Right lung (tissue), 5 donors: Measurements from ENCODE around the gene FNDC8. TPM values are rescaled to one million over a fixed set of nuclear protein-coding genes. Genes with fewer than 3 reads are reported as not detected.
"Not testable (repeated sequence)": the region's sequence is repeated elsewhere in the genome, so short reads cannot be mapped to it uniquely, and the experiment has no call there.

Experiments used
- DNase-seq, 2 donors: peaks; one replicate each; pipeline ENCODE4 v3.0.0-alpha.2; 2013
- polyA plus RNA-seq, 5 donors: library from polyadenylated mRNA; unstranded; fragments of 120-200 nt; gene quantifications; one replicate each; pipeline versions ENCODE4 v1.2.1 to v1.2.3, GENCODE V29; 2013; ENCODE audit warnings: inconsistent platforms in 1 of 5, low replicate concordance in 1 of 5; ENCODE audit not compliant: insufficient read length in 5 of 5, insufficient read depth in 1 of 5

Gene FNDC8
- polyA plus RNA-seq, 5 donors: 0.14 to 0.41 (median 0.22) TPM; not detected in 2

DNA sequence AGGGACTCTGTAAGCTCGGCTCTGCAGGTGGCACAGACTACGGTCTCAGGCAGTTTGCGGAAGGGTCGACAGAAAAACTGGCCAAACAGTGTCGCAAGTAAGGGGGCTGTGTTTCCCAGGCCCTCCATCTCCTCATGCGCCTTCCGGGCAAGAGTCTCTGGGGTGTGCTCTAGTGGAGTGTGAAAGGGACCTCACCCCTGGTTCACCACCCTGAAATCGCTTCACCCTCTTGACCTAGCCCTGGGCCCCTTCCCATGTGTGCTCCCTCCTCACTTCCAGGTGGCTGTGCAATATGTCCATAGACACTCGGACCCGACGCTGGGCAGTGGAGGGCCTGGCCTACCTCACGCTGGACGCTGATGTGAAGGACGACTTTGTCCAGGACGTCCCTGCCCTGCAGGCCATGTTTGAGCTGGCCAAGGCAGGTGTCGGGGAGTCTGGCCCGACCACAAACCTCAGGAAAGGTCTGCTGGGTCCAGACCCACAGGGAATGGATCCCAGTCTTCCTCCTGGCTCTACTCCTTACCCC, 48.5 kb downstream of the FNDC8 start:
- no peak for DNase-seq

DNA sequence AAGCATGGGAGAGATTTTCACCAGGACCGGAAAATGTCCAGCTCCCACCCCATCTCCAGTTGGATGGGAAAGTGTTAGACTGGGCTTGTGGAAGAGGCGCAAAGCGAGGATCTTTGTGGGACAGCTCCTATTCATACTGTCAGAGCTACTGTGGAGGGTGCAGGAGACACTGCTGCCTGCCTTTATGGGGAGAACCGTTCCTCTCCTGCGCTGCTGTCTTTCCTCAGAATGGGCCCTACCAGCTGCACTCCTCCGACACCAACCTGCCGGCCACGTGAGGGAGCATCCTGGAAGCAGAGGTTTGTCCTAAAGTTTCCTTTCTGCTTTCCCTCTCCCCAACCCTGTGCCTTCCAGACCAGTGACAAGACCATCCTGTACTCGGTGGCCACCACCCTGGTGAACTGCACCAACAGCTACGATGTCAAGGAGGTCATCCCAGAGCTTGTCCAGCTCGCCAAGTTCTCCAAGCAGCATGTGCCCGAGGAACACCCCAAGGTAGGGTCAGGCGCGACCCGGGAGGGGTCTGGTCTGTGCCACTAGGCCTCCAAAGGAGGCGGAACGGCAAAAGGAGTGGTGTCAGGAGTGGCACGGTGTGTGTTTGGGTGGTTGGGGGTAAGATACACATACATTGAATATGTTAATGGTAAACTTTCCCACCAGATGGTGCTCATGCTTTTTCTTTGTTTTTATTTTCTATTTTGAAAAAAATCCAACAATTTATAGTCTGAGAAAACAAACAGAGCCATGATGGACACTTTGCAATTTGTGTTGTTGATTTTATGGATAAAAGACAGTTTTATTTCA, 49.8 kb downstream of the FNDC8 start:
- peak in 1 of 2 donors; percentile 29 for DNase-seq

DNA sequence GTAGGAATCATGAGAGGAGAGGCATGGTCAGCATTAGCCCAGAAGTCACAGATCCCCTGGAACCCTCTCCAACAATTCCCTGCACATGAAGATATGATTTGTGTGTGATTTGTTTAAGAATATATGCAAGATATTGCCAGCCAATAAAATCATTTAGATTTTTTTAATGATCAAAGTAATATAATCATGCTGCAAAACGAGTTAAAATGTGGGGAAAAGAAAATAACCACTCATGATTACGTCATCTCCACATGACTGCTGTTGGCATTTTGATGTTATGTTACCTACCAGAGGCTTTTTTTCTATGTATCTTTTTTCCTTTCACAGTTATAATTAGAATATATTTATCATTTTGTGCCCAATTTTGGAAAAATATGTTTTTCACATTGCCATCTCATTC, 50.4 kb downstream of the FNDC8 start:
- DNase-seq: no peak

DNA sequence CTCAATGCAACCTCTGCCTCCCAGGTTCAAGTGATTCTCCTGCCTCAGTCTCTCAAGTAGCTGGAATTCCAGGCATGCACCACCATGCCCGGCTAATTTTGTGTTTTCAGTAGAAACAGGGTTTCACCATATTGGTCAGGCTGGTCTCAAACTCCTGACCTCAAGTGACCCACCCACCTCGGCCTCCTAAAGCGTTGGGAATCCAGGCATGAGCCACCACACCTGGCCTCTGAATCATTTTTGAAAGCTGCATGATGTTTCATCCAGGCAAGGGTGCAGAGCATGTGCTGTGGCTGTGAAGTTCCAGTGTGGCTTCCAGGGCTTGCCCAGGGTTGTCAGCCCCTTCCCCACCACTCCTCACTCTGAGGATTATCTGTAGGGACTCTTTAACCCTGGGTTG, 50.9 kb downstream of the FNDC8 start:
- DNase-seq: not testable (repeated sequence)

DNA sequence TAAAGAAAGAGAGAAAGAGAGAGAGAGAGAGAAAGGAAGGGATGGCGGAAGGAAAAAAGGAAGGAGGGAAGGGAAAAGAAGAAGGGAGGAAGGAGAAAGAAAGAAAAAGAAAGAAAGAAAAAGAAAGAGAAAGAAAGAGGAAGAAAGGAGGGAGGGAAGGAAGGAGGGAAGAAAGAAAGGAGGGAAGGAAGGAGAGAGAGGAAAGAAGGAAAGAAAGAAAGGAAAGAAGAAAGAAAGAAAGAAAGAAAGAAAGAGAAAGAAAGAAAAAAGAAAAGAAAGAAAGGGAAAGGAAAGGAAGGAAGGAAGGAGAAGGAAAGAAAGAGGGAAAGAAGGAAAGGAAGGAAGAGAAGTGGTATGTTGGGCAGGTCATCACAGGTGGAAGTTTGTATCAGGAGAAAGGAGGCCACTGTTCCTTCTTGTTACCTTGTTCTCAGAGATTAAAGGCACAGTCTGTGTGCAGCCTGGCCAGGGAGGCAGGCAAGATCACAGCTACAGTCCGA, 53.5 kb downstream of the FNDC8 start:
- DNase-seq: no peak

DNA sequence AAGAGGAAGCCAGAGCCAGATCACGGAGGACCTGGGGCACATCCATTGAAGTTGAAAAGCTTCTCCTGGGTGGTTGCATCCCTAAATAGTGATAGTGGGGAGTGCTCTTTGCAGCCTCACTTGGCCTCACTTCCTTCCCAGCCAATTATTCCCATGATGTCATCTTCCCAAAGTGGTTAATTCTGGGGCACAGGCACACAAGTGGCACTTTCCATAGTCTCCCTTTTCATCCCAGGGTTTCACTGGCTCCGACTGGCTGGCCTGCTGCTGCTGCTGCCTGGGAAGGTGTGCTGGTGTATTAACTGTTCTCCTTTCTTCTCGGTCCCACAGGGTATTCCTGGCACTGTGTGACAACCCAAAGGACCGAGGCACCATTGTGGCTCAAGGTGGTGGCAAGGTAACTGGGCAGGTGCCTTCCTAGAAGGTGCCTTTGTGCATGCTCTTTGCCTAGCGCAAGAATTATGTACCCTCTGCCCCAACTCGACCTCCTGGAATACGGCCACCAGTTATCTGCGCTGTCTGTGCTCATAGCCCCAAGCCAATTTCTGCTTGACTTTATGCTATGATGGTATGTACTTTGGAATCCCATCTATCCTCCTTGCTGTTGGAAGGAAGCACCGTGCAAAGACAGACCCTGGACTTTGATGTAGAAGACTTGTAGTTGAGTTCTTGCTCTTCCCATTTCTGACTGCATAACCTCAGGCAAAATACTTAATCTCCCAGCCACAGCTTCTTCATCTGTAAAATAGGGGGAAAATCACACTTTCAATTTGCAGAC, 54.4 kb downstream of the FNDC8 start:
- DNase-seq: no peak

DNA sequence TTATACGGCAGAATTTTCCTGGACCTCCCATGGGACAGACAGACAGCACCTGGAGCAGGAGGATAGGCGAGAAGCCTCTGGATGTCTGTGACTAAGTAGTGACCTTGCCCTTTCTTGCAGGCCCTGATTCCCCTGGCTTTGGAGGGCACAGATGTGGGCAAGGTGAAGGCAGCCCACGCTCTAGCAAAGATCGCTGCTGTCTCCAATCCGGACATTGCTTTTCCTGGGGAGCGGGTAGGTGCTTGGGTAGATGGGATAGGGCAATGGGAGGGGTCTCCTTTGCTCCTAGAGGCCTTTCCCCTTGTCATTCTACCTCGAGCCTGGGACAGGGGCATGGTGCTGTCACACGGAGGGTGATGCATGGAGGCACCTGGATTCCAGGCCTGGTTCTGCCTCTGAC, 55.5 kb downstream of the FNDC8 start:
- no peak for DNase-seq

DNA sequence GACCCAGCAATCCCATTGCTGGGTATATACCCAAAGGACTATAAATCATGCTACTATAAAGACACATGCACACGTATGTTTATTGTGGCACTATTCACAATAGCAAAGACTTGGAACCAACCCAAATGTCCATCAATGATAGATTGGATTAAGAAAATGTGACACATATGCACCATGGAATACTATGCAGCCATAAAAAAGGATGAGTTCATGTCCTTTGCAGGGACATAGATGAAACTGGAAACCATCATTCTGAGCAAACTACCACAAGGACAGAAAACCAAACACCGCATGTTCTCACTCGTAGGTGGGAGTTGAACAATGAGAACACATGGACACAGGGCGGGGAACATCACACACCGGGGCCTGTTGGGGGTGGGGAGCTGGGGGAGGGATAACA, 58.0 kb downstream of the FNDC8 start:
- DNase-seq: not testable (repeated sequence)

Other genes starting within 250 kb of the FNDC8 start
- gene CCT6B, start 160.2 kb upstream of the FNDC8 start, polyA plus RNA-seq: 1 to 10 TPM; 3.4 to 5.4 (median 4.2) TPM
- 10 to 100 TPM; 20.8 to 25.3 (median 22.9) TPM for gene ZNF830, start 160.1 kb upstream of the FNDC8 start, polyA plus RNA-seq
- gene LIG3, start 141.1 kb upstream of the FNDC8 start, polyA plus RNA-seq: 10 to 100 TPM; 25.4 to 36.8 (median 29.0) TPM
- gene RFFL, start 57.9 kb upstream of the FNDC8 start, polyA plus RNA-seq: 10 to 100 TPM; 19.4 to 22.4 (median 21.0) TPM
- 10 to 100 TPM; 13.6 to 17.0 (median 16.6) TPM for gene RAD51D, start 1.8 kb upstream of the FNDC8 start, polyA plus RNA-seq
- 10 to 100 TPM; 15.7 to 24.5 (median 19.4) TPM for gene NLE1, start 20.7 kb downstream of the FNDC8 start, polyA plus RNA-seq
- gene UNC45B, start 26.2 kb downstream of the FNDC8 start, polyA plus RNA-seq: 1 to 10 TPM in 1 of 5 donors, under 1 TPM in 4; 0.31 to 5.8 (median 0.36) TPM
- under 1 TPM in 1 of 5 donors, not detected in 4; 0.05 TPM for gene SLC35G3, start 72.8 kb downstream of the FNDC8 start, polyA plus RNA-seq
- 10 to 100 TPM; 14.2 to 25.7 (median 24.0) TPM for gene SLFN5, start 121.5 kb downstream of the FNDC8 start, polyA plus RNA-seq